GM23338 (cell line): ENCODE data around the gene LDHB. TPM values are rescaled to one million over a fixed set of nuclear protein-coding genes. Genes with fewer than 3 reads are reported as not detected.
A peak's percentile ranks its signal among the peaks of the same experiment; 100 is the strongest.

Experiments used
- ATAC-seq: fragments of 200-7000 bp; cut with Tn5 transposase; 3 replicates; pipeline ENCODE4 v1.9.1; 2020
- DNase-seq: peaks from one replicate; pipeline ENCODE4 v3.0.0-alpha.2; 2015; ENCODE audit warnings: low spot score
- H2AFZ ChIP-seq: fragments of 200-600 bp; sonication (generic); 2 replicates; pipeline ENCODE4 v1.8.0; 2016; ENCODE audit warnings: antibody characterized with exemption, mild to moderate bottlenecking, moderate library complexity
- H3F3A ChIP-seq: fragments of 200-600 bp; sonication (generic); replicated peaks from 2 replicates; pipeline ENCODE4 v1.8.0; 2017; ENCODE audit warnings: antibody characterized with exemption, mixed run types, low read depth
- H3K27ac ChIP-seq: fragments of 200-600 bp; sonication (generic); 2 replicates; pipeline ENCODE4 v1.6.1; 2016; ENCODE audit warnings: low read depth
- H3K27me3 ChIP-seq: fragments of 200-600 bp; sonication (generic); 2 replicates; pipeline ENCODE4 v1.8.0; 2016; ENCODE audit warnings: mild to moderate bottlenecking, mixed run types, moderate library complexity; ENCODE audit not compliant: insufficient read depth
- H3K36me3 ChIP-seq: fragments of 200-600 bp; sonication (generic); 2 replicates; pipeline ENCODE4 v1.8.0; 2016; ENCODE audit warnings: mild to moderate bottlenecking; ENCODE audit not compliant: insufficient read depth
- H3K4me1 ChIP-seq: fragments of 200-600 bp; sonication (generic); 2 replicates; pipeline ENCODE4 v1.8.0; 2016; ENCODE audit warnings: mild to moderate bottlenecking, moderate library complexity; ENCODE audit not compliant: insufficient read depth
- H3K4me2 ChIP-seq: fragments of 200-600 bp; sonication (generic); 2 replicates; pipeline ENCODE4 v1.7.1; 2017; ENCODE audit warnings: mixed run types
- H3K4me3 ChIP-seq: fragments of 200-600 bp; sonication (generic); 2 replicates; pipeline ENCODE4 v1.6.1; 2016; ENCODE audit warnings: mixed run types
- H3K79me2 ChIP-seq: fragments of 200-600 bp; sonication (generic); replicated peaks from 2 replicates; pipeline ENCODE4 v1.8.0; 2017; ENCODE audit warnings: mild to moderate bottlenecking; ENCODE audit not compliant: insufficient read depth
- H3K9me2 ChIP-seq: fragments of 200-600 bp; sonication (generic); 2 replicates; pipeline ENCODE4 v1.8.0; 2017; ENCODE audit not compliant: insufficient read depth
- H4K20me1 ChIP-seq: fragments of 200-600 bp; sonication (generic); replicated peaks from 2 replicates; pipeline ENCODE4 v1.8.0; 2017; ENCODE audit warnings: mild to moderate bottlenecking; ENCODE audit not compliant: insufficient read depth
- H3K27ac Mint-ChIP-seq: 2 replicates; pipeline ENCODE4 v1.8.0; 2020; ENCODE audit warnings: inconsistent platforms, mild to moderate bottlenecking, moderate library complexity, mixed read lengths
- H3K27me3 Mint-ChIP-seq: 3 replicates; pipeline ENCODE4 v1.8.0; 2022; ENCODE audit warnings: low read depth, mild to moderate bottlenecking, moderate library complexity, mixed read lengths, inconsistent platforms; ENCODE audit not compliant: insufficient read depth, poor library complexity
- H3K36me3 Mint-ChIP-seq: 3 replicates; pipeline ENCODE4 v1.8.0; 2021; ENCODE audit warnings: low read depth, mild to moderate bottlenecking, inconsistent platforms, moderate library complexity, mixed read lengths
- H3K4me1 Mint-ChIP-seq: 3 replicates; pipeline ENCODE4 v1.8.0; 2020; ENCODE audit warnings: mild to moderate bottlenecking, inconsistent platforms, mixed read lengths
- H3K4me3 Mint-ChIP-seq: 3 replicates; pipeline ENCODE4 v1.8.0; 2021; ENCODE audit warnings: moderate library complexity, mild to moderate bottlenecking, inconsistent platforms, mixed read lengths
- H3K9me3 Mint-ChIP-seq: 3 replicates; pipeline ENCODE4 v1.8.0; 2020; ENCODE audit warnings: moderate library complexity, mild to moderate bottlenecking, inconsistent platforms, mixed read lengths
- POLR2AphosphoS5 ChIP-seq: IDR thresholded peaks from 2 replicates; pipeline ENCODE4 v1.6.1; 2016; ENCODE audit warnings: antibody characterized with exemption, low read depth
- long read RNA-seq: library from polyadenylated mRNA; unstranded; transcript quantifications from one replicate; pipeline ENCODE4 v2.0.0, GENCODE V29; 2020; ENCODE audit not compliant: unreplicated experiment
- polyA plus RNA-seq: library from polyadenylated mRNA; unstranded; fragments of >200 nt; fragmentation: Nextera tagmentation; extraction: Ambion mirVana; gene quantifications from 2 replicates; pipeline ENCODE4 v1.2.1, GENCODE V29; 2016
- total RNA-seq: library from RNA; depleted of rRNA; stranded (reverse); fragments of >200 nt; shearing (Covaris generic); gene quantifications from 2 replicates; pipeline ENCODE4 v1.2.3, GENCODE V29; 2014; rRNA removed
- TF ChIP-seq, protein P1 (sequence below): IDR thresholded peaks from one replicate; pipeline ENCODE4 v1.6.1; 2018; ENCODE audit warnings: antibody characterized with exemption; ENCODE audit not compliant: unreplicated experiment
- TF ChIP-seq, protein P2 (sequence below): fragments of 250-450 bp; sonication (Bioruptor Pico); IDR thresholded peaks from 2 replicates; pipeline ENCODE4 v1.5.0; 2020; ENCODE audit warnings: mild to moderate bottlenecking, moderate library complexity

The LDHB gene
- total RNA-seq, result 1,537 and 1,654 TPM in 2 replicates
- polyA plus RNA-seq, result 1,924 and 1,990 TPM in 2 replicates
- long read RNA-seq, transcript LDHB-201 (8 exons, 1,303 nt), result major isoform, 3,856 of 3,954 reads
- long read RNA-seq, transcript LDHB-203 (8 exons, 1,538 nt), result minor isoform, 5 of 3,954 reads
- long read RNA-seq, partial matches to known transcripts, result 53 of 3,954 reads
- long read RNA-seq, other reads (novel, unspliced or antisense), result 34 of 3,954 reads

DNA sequence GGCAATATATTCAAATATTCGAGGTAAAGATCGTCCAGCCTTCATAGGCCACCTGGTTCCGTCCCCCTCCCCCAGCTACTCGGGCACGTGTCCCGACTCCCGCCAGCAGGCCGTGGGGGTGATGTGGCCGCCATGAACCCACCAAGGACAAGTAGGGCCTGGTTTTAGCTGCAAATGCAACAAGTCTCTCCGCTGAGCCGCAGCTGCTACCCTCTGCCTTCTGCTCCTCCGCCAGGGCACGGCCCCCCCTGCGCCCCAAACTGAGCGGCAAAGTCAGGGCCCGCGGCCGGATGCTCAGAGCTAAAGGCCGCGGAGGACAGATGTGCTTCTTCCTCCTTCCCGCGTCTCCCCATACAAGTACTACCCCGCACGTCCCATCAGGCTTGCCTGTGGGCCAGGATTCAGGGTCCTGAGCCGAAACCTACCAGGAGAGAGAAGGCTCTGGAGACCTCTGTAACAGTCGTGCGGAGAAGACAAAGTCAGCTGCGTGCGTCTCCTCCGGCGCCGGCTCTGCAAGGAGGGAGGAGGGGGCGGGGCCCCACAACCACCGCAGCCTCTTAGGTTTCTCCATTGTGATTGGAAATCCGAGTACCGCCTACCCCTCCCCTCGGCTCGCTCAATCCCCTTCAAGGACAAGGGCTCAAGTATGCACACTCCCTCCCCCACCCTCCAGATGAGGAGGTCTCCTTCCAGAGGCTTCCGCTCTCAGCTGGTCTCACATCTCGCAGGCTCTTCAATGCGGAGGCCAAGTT is at the start of gene LDHB:
TSS of gene LDHB (minus strand) at position 517 of the 752 bp plus-strand sequence. CDS start 3,171 bp downstream, outside the sequence.
- H3K4me2 ChIP-seq, result peak within 1 kb of the TSS; percentile 99
- peak; percentile 99 for TF ChIP-seq POLR2AphosphoS5
- TF ChIP-seq, protein P1, sequence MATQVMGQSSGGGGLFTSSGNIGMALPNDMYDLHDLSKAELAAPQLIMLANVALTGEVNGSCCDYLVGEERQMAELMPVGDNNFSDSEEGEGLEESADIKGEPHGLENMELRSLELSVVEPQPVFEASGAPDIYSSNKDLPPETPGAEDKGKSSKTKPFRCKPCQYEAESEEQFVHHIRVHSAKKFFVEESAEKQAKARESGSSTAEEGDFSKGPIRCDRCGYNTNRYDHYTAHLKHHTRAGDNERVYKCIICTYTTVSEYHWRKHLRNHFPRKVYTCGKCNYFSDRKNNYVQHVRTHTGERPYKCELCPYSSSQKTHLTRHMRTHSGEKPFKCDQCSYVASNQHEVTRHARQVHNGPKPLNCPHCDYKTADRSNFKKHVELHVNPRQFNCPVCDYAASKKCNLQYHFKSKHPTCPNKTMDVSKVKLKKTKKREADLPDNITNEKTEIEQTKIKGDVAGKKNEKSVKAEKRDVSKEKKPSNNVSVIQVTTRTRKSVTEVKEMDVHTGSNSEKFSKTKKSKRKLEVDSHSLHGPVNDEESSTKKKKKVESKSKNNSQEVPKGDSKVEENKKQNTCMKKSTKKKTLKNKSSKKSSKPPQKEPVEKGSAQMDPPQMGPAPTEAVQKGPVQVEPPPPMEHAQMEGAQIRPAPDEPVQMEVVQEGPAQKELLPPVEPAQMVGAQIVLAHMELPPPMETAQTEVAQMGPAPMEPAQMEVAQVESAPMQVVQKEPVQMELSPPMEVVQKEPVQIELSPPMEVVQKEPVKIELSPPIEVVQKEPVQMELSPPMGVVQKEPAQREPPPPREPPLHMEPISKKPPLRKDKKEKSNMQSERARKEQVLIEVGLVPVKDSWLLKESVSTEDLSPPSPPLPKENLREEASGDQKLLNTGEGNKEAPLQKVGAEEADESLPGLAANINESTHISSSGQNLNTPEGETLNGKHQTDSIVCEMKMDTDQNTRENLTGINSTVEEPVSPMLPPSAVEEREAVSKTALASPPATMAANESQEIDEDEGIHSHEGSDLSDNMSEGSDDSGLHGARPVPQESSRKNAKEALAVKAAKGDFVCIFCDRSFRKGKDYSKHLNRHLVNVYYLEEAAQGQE, result no peak
- TF ChIP-seq, protein P2, sequence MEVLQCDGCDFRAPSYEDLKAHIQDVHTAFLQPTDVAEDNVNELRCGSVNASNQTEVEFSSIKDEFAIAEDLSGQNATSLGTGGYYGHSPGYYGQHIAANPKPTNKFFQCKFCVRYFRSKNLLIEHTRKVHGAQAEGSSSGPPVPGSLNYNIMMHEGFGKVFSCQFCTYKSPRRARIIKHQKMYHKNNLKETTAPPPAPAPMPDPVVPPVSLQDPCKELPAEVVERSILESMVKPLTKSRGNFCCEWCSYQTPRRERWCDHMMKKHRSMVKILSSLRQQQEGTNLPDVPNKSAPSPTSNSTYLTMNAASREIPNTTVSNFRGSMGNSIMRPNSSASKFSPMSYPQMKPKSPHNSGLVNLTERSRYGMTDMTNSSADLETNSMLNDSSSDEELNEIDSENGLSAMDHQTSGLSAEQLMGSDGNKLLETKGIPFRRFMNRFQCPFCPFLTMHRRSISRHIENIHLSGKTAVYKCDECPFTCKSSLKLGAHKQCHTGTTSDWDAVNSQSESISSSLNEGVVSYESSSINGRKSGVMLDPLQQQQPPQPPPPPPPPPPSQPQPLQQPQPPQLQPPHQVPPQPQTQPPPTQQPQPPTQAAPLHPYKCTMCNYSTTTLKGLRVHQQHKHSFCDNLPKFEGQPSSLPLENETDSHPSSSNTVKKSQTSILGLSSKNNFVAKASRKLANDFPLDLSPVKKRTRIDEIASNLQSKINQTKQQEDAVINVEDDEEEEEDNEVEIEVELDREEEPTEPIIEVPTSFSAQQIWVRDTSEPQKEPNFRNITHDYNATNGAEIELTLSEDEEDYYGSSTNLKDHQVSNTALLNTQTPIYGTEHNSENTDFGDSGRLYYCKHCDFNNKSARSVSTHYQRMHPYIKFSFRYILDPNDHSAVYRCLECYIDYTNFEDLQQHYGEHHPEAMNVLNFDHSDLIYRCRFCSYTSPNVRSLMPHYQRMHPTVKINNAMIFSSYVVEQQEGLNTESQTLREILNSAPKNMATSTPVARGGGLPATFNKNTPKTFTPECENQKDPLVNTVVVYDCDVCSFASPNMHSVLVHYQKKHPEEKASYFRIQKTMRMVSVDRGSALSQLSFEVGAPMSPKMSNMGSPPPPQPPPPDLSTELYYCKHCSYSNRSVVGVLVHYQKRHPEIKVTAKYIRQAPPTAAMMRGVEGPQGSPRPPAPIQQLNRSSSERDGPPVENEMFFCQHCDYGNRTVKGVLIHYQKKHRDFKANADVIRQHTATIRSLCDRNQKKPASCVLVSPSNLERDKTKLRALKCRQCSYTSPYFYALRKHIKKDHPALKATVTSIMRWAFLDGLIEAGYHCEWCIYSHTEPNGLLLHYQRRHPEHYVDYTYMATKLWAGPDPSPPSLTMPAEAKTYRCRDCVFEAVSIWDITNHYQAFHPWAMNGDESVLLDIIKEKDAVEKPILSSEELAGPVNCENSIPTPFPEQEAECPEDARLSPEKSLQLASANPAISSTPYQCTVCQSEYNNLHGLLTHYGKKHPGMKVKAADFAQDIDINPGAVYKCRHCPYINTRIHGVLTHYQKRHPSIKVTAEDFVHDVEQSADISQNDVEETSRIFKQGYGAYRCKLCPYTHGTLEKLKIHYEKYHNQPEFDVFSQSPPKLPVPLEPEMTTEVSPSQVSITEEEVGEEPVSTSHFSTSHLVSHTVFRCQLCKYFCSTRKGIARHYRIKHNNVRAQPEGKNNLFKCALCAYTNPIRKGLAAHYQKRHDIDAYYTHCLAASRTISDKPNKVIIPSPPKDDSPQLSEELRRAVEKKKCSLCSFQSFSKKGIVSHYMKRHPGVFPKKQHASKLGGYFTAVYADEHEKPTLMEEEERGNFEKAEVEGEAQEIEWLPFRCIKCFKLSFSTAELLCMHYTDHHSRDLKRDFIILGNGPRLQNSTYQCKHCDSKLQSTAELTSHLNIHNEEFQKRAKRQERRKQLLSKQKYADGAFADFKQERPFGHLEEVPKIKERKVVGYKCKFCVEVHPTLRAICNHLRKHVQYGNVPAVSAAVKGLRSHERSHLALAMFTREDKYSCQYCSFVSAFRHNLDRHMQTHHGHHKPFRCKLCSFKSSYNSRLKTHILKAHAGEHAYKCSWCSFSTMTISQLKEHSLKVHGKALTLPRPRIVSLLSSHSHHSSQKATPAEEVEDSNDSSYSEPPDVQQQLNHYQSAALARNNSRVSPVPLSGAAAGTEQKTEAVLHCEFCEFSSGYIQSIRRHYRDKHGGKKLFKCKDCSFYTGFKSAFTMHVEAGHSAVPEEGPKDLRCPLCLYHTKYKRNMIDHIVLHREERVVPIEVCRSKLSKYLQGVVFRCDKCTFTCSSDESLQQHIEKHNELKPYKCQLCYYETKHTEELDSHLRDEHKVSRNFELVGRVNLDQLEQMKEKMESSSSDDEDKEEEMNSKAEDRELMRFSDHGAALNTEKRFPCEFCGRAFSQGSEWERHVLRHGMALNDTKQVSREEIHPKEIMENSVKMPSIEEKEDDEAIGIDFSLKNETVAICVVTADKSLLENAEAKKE (CRISPR knock-in tag), result peak; percentile 59
- H3K36me3 Mint-ChIP-seq, result peaks cover 55% of the 10 kb centered on the region
- H3K27ac ChIP-seq, result peak within 1 kb of the TSS; percentile 99
- H3K4me3 ChIP-seq, result peak within 1 kb of the TSS; percentile 80
- no peaks in the 10 kb centered on the region for H3K9me2 ChIP-seq
- no peaks in the 10 kb centered on the region for H3F3A ChIP-seq
- H2AFZ ChIP-seq, result peak within 1 kb of the TSS; percentile 72; the same call in 1 of the 2 replicates
- H3K27me3 Mint-ChIP-seq, result peaks cover 14% of the 10 kb centered on the region
- H3K4me3 Mint-ChIP-seq, result peak within 1 kb of the TSS; percentile 92
- H3K4me1 Mint-ChIP-seq, result peaks cover 23% of the 10 kb centered on the region
- H3K27me3 ChIP-seq, result no peaks in the 10 kb centered on the region
- H3K36me3 ChIP-seq, result peaks cover 26% of the 10 kb centered on the region; the same call in 1 of the 2 replicates
- peaks cover 41% of the 10 kb centered on the region for H4K20me1 ChIP-seq
- DNase-seq, result peak; percentile 99
- peaks cover 29% of the 10 kb centered on the region for H3K4me1 ChIP-seq
- peaks cover 51% of the 10 kb centered on the region for H3K79me2 ChIP-seq
- ATAC-seq, result peak; percentile 96
- peaks cover 11% of the 10 kb centered on the region; the same call in 2 of the 3 replicates for H3K9me3 Mint-ChIP-seq
- H3K27ac Mint-ChIP-seq, result peak within 1 kb of the TSS; percentile 100
